HepG2 (cell line): ENCODE data around the gene PYGO2.

Source experiments
- ELF1 ChIP-seq: sonication (generic); formaldehyde crosslinking; IDR thresholded peaks from 2 replicates; pipeline ENCODE4 v1.4.0; 2020; ENCODE audit warnings: missing genetic modification reagents
- EP300 ChIP-seq, 3 experiments: sonication (generic) in 1 of 3; formaldehyde crosslinking in 1 of 3; IDR thresholded peaks; 2 replicates each; pipeline versions ENCODE4 v1.5.1 to v1.6.1; 2011 to 2020; ENCODE audit warnings: low read depth in 2 of 3, low read length in 2 of 3, borderline replicate concordance in 1 of 3, improper control_type of control experiment in 1 of 3, mild to moderate bottlenecking in 1 of 3, missing genetic modification reagents in 1 of 3, moderate library complexity in 1 of 3
- EZH2 ChIP-seq: conservative IDR thresholded peaks from 2 replicates; pipeline ENCODE4 v1.6.1; 2012; ENCODE audit warnings: mild to moderate bottlenecking, low read depth, low read length, moderate library complexity
- KAT8 ChIP-seq: IDR thresholded peaks from 2 replicates; pipeline ENCODE4 v1.6.1; 2016; ENCODE audit warnings: missing genetic modification reagents, missing compliant biosample characterization
- MEF2D ChIP-seq: sonication (generic); formaldehyde crosslinking; IDR thresholded peaks from 2 replicates; pipeline ENCODE4 v1.5.1; 2020; ENCODE audit warnings: mild to moderate bottlenecking, missing genetic modification reagents
- PRDM15 ChIP-seq: sonication (generic); formaldehyde crosslinking; IDR thresholded peaks from 2 replicates; pipeline ENCODE4 v1.4.0; 2020; ENCODE audit warnings: missing genetic modification reagents
- THRA ChIP-seq: sonication (generic); formaldehyde crosslinking; IDR thresholded peaks from 2 replicates; pipeline ENCODE4 v1.4.0; 2020; ENCODE audit warnings: missing genetic modification reagents, borderline replicate concordance
- ZNF333 ChIP-seq: sonication (generic); formaldehyde crosslinking; IDR thresholded peaks from 2 replicates; pipeline ENCODE4 v1.4.0; 2020; ENCODE audit warnings: mild to moderate bottlenecking, missing genetic modification reagents, borderline replicate concordance
- ZNF383 ChIP-seq: sonication (generic); formaldehyde crosslinking; IDR thresholded peaks from 2 replicates; pipeline ENCODE4 v1.4.0; 2020; ENCODE audit warnings: missing genetic modification reagents, mild to moderate bottlenecking, borderline replicate concordance
- TF ChIP-seq, protein P1 (sequence below): IDR thresholded peaks from 2 replicates; pipeline ENCODE4 v1.6.1; 2018; ENCODE audit warnings: missing genetic modification reagents, mild to moderate bottlenecking, missing compliant biosample characterization
- TF ChIP-seq, protein P2 (sequence below): sonication (generic); formaldehyde crosslinking; IDR thresholded peaks from 2 replicates; pipeline ENCODE4 v1.9.0; 2021; ENCODE audit warnings: mild to moderate bottlenecking, missing genetic modification reagents
- TF ChIP-seq, protein P3 (sequence below), 2 experiments: sonication (generic) in 1 of 2; formaldehyde crosslinking in 1 of 2; IDR thresholded peaks; 2 replicates each; pipeline versions ENCODE4 v1.5.1 to v1.6.1; 2011 to 2020; ENCODE audit warnings: borderline replicate concordance in 1 of 2, low read depth in 1 of 2, low read length in 1 of 2, mild to moderate bottlenecking in 1 of 2, missing genetic modification reagents in 1 of 2, moderate library complexity in 1 of 2

- TF ChIP-seq THRA (CRISPR knock-in tag) (no peak), MEF2D (no peak), ZNF333 (no peak), PRDM15 (no peak), KAT8 (CRISPR knock-in tag) (no peak), ELF1 (CRISPR knock-in tag) (no peak), ZNF383 (CRISPR knock-in tag) (no peak), EZH2 (no peak), EP300 (IDR thresholded peaks at IDR 0.05; ENCODE audit: low read depth in 2 of 2, low read length in 2 of 2) (no peak), EP300 (CRISPR knock-in tag; IDR thresholded peaks at IDR 0.05; ENCODE audit: borderline replicate concordance) (no peak)
- TF ChIP-seq, protein P1, sequence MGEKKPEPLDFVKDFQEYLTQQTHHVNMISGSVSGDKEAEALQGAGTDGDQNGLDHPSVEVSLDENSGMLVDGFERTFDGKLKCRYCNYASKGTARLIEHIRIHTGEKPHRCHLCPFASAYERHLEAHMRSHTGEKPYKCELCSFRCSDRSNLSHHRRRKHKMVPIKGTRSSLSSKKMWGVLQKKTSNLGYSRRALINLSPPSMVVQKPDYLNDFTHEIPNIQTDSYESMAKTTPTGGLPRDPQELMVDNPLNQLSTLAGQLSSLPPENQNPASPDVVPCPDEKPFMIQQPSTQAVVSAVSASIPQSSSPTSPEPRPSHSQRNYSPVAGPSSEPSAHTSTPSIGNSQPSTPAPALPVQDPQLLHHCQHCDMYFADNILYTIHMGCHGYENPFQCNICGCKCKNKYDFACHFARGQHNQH, result no peak
- TF ChIP-seq, protein P2, sequence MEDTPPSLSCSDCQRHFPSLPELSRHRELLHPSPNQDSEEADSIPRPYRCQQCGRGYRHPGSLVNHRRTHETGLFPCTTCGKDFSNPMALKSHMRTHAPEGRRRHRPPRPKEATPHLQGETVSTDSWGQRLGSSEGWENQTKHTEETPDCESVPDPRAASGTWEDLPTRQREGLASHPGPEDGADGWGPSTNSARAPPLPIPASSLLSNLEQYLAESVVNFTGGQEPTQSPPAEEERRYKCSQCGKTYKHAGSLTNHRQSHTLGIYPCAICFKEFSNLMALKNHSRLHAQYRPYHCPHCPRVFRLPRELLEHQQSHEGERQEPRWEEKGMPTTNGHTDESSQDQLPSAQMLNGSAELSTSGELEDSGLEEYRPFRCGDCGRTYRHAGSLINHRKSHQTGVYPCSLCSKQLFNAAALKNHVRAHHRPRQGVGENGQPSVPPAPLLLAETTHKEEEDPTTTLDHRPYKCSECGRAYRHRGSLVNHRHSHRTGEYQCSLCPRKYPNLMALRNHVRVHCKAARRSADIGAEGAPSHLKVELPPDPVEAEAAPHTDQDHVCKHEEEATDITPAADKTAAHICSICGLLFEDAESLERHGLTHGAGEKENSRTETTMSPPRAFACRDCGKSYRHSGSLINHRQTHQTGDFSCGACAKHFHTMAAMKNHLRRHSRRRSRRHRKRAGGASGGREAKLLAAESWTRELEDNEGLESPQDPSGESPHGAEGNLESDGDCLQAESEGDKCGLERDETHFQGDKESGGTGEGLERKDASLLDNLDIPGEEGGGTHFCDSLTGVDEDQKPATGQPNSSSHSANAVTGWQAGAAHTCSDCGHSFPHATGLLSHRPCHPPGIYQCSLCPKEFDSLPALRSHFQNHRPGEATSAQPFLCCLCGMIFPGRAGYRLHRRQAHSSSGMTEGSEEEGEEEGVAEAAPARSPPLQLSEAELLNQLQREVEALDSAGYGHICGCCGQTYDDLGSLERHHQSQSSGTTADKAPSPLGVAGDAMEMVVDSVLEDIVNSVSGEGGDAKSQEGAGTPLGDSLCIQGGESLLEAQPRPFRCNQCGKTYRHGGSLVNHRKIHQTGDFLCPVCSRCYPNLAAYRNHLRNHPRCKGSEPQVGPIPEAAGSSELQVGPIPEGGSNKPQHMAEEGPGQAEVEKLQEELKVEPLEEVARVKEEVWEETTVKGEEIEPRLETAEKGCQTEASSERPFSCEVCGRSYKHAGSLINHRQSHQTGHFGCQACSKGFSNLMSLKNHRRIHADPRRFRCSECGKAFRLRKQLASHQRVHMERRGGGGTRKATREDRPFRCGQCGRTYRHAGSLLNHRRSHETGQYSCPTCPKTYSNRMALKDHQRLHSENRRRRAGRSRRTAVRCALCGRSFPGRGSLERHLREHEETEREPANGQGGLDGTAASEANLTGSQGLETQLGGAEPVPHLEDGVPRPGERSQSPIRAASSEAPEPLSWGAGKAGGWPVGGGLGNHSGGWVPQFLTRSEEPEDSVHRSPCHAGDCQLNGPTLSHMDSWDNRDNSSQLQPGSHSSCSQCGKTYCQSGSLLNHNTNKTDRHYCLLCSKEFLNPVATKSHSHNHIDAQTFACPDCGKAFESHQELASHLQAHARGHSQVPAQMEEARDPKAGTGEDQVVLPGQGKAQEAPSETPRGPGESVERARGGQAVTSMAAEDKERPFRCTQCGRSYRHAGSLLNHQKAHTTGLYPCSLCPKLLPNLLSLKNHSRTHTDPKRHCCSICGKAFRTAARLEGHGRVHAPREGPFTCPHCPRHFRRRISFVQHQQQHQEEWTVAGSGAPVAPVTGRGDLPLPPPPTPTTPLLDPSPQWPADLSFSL (CRISPR knock-in tag), result no peak
- TF ChIP-seq, protein P3, sequence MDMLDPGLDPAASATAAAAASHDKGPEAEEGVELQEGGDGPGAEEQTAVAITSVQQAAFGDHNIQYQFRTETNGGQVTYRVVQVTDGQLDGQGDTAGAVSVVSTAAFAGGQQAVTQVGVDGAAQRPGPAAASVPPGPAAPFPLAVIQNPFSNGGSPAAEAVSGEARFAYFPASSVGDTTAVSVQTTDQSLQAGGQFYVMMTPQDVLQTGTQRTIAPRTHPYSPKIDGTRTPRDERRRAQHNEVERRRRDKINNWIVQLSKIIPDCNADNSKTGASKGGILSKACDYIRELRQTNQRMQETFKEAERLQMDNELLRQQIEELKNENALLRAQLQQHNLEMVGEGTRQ (IDR thresholded peaks at IDR 0.05; ENCODE audit: low read depth, low read length), result no peak
- TF ChIP-seq, protein P3 (CRISPR knock-in tag; IDR thresholded peaks at IDR 0.05; ENCODE audit: borderline replicate concordance), result no peak
These were observed 45.8 kb upstream of the PYGO2 start for GRCh38 chr1:155007251-155007828.
